K562 (cell line): ENCODE measurements around the gene PRSS37.

Source experiments
- ATF7 ChIP-seq: fragments of 450-650 bp; IDR thresholded peaks from 2 replicates; pipeline ENCODE4 v1.7.1; 2014; ENCODE audit warnings: mild to moderate bottlenecking, moderate library complexity
- CBX8 ChIP-seq: fragments of 200-600 bp; sonication (generic); IDR thresholded peaks from 2 replicates; pipeline ENCODE4 v1.6.1; 2012; ENCODE audit warnings: borderline replicate concordance, mixed run types, low read depth, mild to moderate bottlenecking, moderate library complexity, mixed read lengths, low read length, control low read depth, inconsistent platforms; ENCODE audit not compliant: poor library complexity, severe bottlenecking; ENCODE audit errors: extremely low read depth
- EP300 ChIP-seq: IDR thresholded peaks from 2 replicates; pipeline ENCODE4 v1.6.1; 2012; ENCODE audit warnings: low read length, improper control_type of control experiment
- LARP7 ChIP-seq: fragments of 450-650 bp; IDR thresholded peaks from 2 replicates; pipeline ENCODE4 v1.6.1; 2016
- NR2C2 ChIP-seq, 2 experiments: fragments of 200-800 bp in 1 of 2; sonication (Bioruptor generic) in 1 of 2; sonication (generic) in 1 of 2; formaldehyde crosslinking in 1 of 2; IDR thresholded peaks; 2 replicates each; pipeline versions ENCODE4 v1.6.1 to v1.8.0; 2016 to 2022; ENCODE audit warnings: mild to moderate bottlenecking in 1 of 2, missing compliant biosample characterization in 1 of 2, missing genetic modification characterization in 1 of 2, missing genetic modification reagents in 1 of 2
- POLR2A ChIP-seq: fragments of 450-650 bp; conservative IDR thresholded peaks from 2 replicates; pipeline ENCODE4 v1.6.1; 2016
- SP2 ChIP-seq: IDR thresholded peaks from 2 replicates; pipeline ENCODE4 v1.6.1; 2011; ENCODE audit warnings: mild to moderate bottlenecking, low read depth, low read length, moderate library complexity; ENCODE audit not compliant: poor library complexity, severe bottlenecking; ENCODE audit errors: extremely low read depth
- TAF1 ChIP-seq: IDR thresholded peaks from 2 replicates; pipeline ENCODE4 v1.6.1; 2011; ENCODE audit warnings: mild to moderate bottlenecking, low read length, moderate library complexity; ENCODE audit not compliant: insufficient read depth, control insufficient read depth, severe bottlenecking; ENCODE audit errors: extremely low read depth
- TEAD1 ChIP-seq, 2 experiments: fragments of 450-650 bp in 1 of 2; sonication (generic) in 1 of 2; formaldehyde crosslinking; IDR thresholded peaks; 2 replicates each; pipeline versions ENCODE4 v1.4.0 to v1.8.0; 2020 to 2022; ENCODE audit warnings: mild to moderate bottlenecking in 2 of 2, missing genetic modification reagents in 1 of 2
- ZNF175 ChIP-seq: fragments of 200-800 bp; sonication (Bioruptor generic); IDR thresholded peaks from 2 replicates; pipeline ENCODE4 v1.6.1; 2016; ENCODE audit warnings: low read depth, mild to moderate bottlenecking, missing genetic modification characterization, missing compliant biosample characterization
- ZSCAN29 ChIP-seq: fragments of 450-650 bp; IDR thresholded peaks from 2 replicates; pipeline ENCODE4 v1.6.1; 2017
- TF ChIP-seq, protein P1 (sequence below): fragments of 250-450 bp; sonication (Bioruptor Pico); IDR thresholded peaks from 2 replicates; pipeline ENCODE4 v1.8.0; 2021; ENCODE audit warnings: mild to moderate bottlenecking, moderate library complexity

DNA sequence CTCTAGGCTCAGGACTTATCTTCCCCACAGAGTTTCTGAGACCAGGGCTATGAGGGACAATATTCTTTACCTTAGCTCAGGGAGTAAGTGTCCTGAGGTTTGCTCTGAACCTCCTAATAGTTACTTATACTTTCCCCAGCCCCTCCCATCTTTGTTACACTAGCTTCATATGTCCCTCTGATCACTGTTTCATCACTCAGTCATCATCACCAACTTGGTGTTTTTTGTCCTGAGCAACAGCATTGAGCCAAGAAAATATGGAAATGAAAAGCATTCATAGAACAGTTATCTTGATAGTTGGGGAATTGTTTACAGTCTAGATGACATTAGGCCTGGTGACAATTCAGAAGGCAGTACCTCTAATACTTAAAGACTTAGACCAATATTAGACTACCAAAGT is at the start of gene PRSS37:
- TF ChIP-seq EP300 (no peak), NR2C2 (CRISPR knock-in tag; IDR thresholded peaks at IDR 0.05) (no peak), NR2C2 (tag; IDR thresholded peaks at IDR 0.05) (no peak), ZNF175 (CRISPR knock-in tag) (no peak), TEAD1 (CRISPR knock-in tag; IDR thresholded peaks at IDR 0.05) (no peak), TAF1 (no peak), ATF7 (no peak), POLR2A (no peak), CBX8 (no peak), SP2 (no peak), LARP7 (no peak), ZSCAN29 (no peak)
- TF ChIP-seq, protein P1, sequence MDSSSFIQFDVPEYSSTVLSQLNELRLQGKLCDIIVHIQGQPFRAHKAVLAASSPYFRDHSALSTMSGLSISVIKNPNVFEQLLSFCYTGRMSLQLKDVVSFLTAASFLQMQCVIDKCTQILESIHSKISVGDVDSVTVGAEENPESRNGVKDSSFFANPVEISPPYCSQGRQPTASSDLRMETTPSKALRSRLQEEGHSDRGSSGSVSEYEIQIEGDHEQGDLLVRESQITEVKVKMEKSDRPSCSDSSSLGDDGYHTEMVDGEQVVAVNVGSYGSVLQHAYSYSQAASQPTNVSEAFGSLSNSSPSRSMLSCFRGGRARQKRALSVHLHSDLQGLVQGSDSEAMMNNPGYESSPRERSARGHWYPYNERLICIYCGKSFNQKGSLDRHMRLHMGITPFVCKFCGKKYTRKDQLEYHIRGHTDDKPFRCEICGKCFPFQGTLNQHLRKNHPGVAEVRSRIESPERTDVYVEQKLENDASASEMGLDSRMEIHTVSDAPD (CRISPR knock-in tag): no peak
